ENCODE data around the gene SLC29A3. TPM values are rescaled to one million over a fixed set of nuclear protein-coding genes. Genes with fewer than 3 reads are reported as not detected.
"Not testable (repeated sequence)": the region's sequence is repeated elsewhere in the genome, so short reads cannot be mapped to it uniquely, and the experiment has no call there.

SLC29A3 gene
- 4.8 TPM for total RNA-seq
- polyA plus RNA-seq = 10 to 100 TPM in 3 of 4 donors, 1 to 10 TPM in 1; 9.4 to 16.2 (median 12.4) TPM

DNA sequence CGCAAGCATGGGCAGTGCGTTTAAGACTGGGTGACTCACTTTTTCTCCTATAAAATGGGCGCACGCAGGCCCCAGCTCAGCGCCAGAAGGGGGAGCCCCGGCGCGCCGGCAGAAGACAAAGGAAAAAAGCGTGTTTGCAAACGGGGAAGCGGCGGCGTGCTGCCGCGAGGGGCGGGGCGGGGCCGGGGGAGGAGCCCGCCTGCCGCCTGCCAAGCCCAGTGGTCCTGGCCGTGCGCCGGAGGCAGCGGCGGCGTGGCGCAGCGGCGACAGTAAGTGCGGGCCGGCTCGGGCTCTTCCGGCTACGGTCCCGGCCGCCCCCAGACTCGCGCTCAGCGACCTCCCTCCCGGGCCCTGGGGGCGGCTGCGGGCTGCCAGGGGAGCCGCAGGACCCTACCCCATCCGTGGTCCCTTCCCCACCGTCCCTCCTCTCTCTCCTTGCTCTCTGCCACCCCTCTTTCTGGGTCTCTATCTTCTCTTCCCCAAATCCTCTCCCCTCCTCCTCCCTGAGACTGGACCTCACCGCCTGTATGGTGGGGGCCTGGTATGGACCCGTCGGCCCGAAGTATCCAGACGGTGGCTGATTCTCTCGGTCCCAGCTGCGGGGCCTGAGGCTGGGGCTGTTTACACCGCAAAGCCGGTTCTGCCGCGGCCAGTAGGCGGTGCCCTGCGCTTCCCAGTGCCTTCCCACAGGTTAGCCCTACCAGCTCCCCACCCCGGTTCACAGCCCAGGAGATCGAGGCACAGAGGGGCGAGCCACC lies at the start of gene SLC29A3:
Gene SLC29A3, plus strand, starts transcription at position 218 of the 758 bp plus-strand sequence. Its CDS starts 51 bp downstream, at position 269.
- Histone ChIP-seq H3K27me3 (ENCODE audit: control insufficient read depth, insufficient read depth, low read length) (no peaks in the 10 kb centered on the region), H3K4me3 (ENCODE audit: low read depth, low read length) (peak within 1 kb of the TSS; percentile 66)

DNA sequence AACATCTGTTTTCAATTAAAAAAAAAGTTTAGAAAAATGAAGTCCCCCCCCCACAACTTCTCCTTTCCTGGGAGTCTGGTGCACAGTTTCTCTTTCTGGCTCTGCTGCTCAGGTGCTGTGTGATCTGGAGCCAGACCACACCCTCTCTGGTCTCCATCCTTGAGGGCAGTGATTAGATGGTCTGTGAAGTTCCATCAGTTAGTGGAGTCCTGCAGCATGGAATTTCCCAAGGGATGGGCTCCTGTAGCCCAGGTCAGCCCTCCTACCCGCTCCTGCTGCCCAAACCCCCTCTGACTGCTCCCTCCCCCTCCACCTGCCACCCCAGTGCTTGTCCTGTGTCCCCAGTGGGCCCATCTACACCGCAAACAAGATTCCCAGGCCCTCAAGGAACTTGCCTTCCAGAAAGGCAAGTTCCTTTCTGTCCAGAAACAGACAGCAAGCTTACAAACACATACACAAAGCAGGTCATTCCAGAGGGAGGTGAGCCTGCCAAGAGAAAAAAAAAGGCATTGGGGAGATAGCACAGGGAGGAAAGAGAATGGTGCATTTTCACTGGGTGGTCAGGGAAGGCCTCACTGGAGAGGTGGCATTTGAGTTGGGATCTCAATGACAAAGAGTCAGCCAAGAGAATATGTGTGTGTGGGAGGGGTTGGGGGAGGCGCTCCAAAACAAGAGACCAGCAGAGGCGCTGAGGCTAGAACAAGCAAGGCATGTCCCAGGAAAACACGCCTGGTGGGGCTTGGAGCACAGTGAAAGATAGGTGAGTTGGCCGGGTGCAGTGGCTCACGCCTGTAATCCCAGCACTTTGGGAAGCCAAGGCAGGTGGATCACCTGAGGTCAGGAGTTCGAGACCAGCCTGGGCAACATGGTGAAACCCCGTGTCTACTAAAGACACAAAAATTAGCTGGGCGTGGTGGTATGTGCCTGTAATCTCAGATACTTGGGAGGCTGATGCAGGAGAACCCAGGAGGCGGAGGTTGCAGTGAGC lies 49.5 kb upstream of the SLC29A3 start:
- H3K36me3 ChIP-seq (ENCODE audit: control insufficient read depth, insufficient read depth, low read length) = no peaks in the 10 kb centered on the region
- H3K27ac Mint-ChIP-seq = no peak overlapping the region
- H3K4me1 ChIP-seq (ENCODE audit: control insufficient read depth, insufficient read depth, low read length, poor library complexity, severe bottlenecking) = no peaks in the 10 kb centered on the region
- H3K27ac ChIP-seq (ENCODE audit: insufficient read depth, low read length, poor library complexity, severe bottlenecking) = no peak overlapping the region
- H3K27me3 Mint-ChIP-seq = peaks cover 1% of the 10 kb centered on the region
- no peaks in the 10 kb centered on the region for H3K27me3 ChIP-seq (ENCODE audit: control insufficient read depth, insufficient read depth, low read length)
- no peaks in the 10 kb centered on the region for H3K9me3 Mint-ChIP-seq
- no peak overlapping the region for H3K4me3 ChIP-seq (ENCODE audit: low read depth, low read length)
- no peaks in the 10 kb centered on the region for H3K9me3 ChIP-seq (ENCODE audit: control insufficient read depth in 2 of 2, low read length in 2 of 2)
- ATAC-seq (ENCODE audit: low read depth in 2 of 2) (no peak), DNase-seq (no peak)
- H3K4me1 Mint-ChIP-seq = no peaks in the 10 kb centered on the region
- no peaks in the 10 kb centered on the region for H3K36me3 Mint-ChIP-seq
- H3K4me3 Mint-ChIP-seq = no peak overlapping the region

More for the DNA sequence above, at the start of gene SLC29A3:
- Mint-ChIP-seq H3K4me1 (peaks cover 6 to 52% (median 31%) of the 10 kb centered on the region in 4 donors), H3K27me3 (no peaks in the 10 kb centered on the region), H3K27ac (peak within 1 kb of the TSS; percentile 72 to 91 (median 88)), H3K36me3 (peaks cover 15% of the 10 kb centered on the region), H3K4me3 (peak within 1 kb of the TSS; percentile 77 to 95 (median 94)), H3K9me3 (no peaks in the 10 kb centered on the region)
- H3K9me3 ChIP-seq (ENCODE audit: control insufficient read depth in 2 of 2, low read length in 2 of 2) = no peaks in the 10 kb centered on the region
- peaks cover 4% of the 10 kb centered on the region for H3K36me3 ChIP-seq (ENCODE audit: control insufficient read depth, insufficient read depth, low read length)
- H3K27ac ChIP-seq (ENCODE audit: insufficient read depth, low read length, poor library complexity, severe bottlenecking) = peak within 1 kb of the TSS; percentile 44
- H3K4me1 ChIP-seq (ENCODE audit: control insufficient read depth, insufficient read depth, low read length, poor library complexity, severe bottlenecking) = peaks cover 27% of the 10 kb centered on the region
- ATAC-seq (ENCODE audit: low read depth in 2 of 2) (peak; percentile 87 to 88), DNase-seq (peak; percentile 74 to 92 (median 79))

DNA sequence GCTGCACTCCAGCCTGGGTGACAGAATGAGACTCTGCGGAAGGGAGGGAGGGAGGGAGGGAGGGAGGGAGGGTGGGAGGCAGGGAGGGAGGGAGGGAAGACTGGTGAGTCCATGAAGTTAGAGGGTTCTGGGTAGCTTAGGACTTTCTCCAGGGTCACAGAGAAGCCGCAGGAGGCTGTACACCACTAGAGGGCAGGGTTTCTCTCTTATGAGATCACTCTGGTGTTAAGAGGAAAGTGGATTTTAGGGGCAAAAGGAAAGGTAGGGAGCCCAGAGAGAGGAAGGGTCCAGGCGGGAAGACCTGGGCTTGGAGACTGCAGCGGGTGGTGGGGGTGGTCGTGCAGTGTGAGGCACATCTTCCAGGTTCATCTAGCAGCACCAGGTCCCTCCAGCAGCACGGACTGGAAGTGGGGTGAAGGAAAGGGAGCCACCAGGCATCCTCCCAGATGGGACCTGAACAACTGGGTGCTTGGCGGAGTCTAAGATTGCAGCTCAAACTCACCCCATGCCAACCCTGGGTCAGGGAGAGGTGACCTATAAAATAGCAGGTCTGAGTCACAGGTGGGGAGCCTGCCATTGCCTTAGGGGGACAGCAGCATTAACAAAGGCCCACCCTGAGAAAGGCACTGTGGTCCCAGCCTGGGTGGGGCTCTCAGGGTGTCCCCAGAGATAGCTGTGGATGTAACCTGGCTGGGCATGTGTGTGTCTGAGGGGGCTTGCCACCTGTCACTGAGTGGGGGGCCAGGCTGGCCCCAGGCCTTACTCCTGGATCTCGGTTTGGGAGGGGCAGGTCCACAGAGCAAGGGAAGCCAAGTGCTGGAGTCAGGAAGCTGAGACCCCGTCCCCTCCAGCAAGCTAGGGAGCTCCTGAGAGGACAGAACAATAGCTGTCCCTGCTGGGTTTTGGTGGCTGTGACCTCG lies 48.5 kb upstream of the SLC29A3 start:
- H3K27ac Mint-ChIP-seq = peak overlapping the region in 1 of 3 donors; percentile 56
- DNase-seq (peak in 2 of 3 donors; percentile 8 to 50), ATAC-seq (ENCODE audit: low read depth in 2 of 2) (no peak)
- no peaks in the 10 kb centered on the region for H3K4me1 Mint-ChIP-seq
- Histone ChIP-seq H3K4me1 (ENCODE audit: control insufficient read depth, insufficient read depth, low read length, poor library complexity, severe bottlenecking) (no peaks in the 10 kb centered on the region), H3K27ac (ENCODE audit: insufficient read depth, low read length, poor library complexity, severe bottlenecking) (no peak overlapping the region), H3K36me3 (ENCODE audit: control insufficient read depth, insufficient read depth, low read length) (no peaks in the 10 kb centered on the region), H3K27me3 (ENCODE audit: control insufficient read depth, insufficient read depth, low read length) (no peaks in the 10 kb centered on the region), H3K4me3 (ENCODE audit: low read depth, low read length) (no peak overlapping the region), H3K9me3 (ENCODE audit: control insufficient read depth in 2 of 2, low read length in 2 of 2) (no peaks in the 10 kb centered on the region)
- H3K36me3 Mint-ChIP-seq = no peaks in the 10 kb centered on the region
- H3K9me3 Mint-ChIP-seq = no peaks in the 10 kb centered on the region
- H3K4me3 Mint-ChIP-seq = no peak overlapping the region
- H3K27me3 Mint-ChIP-seq = no peaks in the 10 kb centered on the region

DNA sequence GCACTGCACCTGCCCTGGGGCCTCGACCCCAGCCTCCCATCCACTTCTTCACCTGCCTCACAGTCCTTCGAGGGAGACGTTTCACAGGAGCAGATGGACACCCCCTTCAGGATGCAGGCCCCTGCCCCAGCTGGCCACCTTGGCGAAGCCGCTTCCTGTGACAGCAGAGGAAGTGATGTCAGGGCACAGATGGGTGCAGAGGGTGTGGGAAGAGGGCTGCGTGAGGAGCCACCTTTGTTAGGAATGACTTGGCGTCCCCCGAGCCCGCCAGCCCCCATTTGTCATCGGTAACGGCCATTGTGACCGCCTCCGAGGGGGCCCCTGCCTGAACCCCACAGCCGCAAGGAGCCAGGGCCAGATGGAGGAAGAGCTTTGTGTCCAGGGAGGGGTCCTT lies 47.4 kb upstream of the SLC29A3 start:
- no peak overlapping the region for H3K27ac Mint-ChIP-seq
- H3K4me3 Mint-ChIP-seq = no peak overlapping the region
- Histone ChIP-seq H3K27me3 (ENCODE audit: control insufficient read depth, insufficient read depth, low read length) (no peaks in the 10 kb centered on the region), H3K27ac (ENCODE audit: insufficient read depth, low read length, poor library complexity, severe bottlenecking) (no peak overlapping the region), H3K9me3 (ENCODE audit: control insufficient read depth in 2 of 2, low read length in 2 of 2) (no peaks in the 10 kb centered on the region), H3K36me3 (ENCODE audit: control insufficient read depth, insufficient read depth, low read length) (no peaks in the 10 kb centered on the region), H3K4me3 (ENCODE audit: low read depth, low read length) (no peak overlapping the region), H3K4me1 (ENCODE audit: control insufficient read depth, insufficient read depth, low read length, poor library complexity, severe bottlenecking) (no peaks in the 10 kb centered on the region)
- H3K4me1 Mint-ChIP-seq = no peaks in the 10 kb centered on the region
- no peaks in the 10 kb centered on the region for H3K36me3 Mint-ChIP-seq
- no peak for ATAC-seq (ENCODE audit: low read depth in 2 of 2)
- DNase-seq = no peak
- H3K9me3 Mint-ChIP-seq = no peaks in the 10 kb centered on the region
- no peaks in the 10 kb centered on the region for H3K27me3 Mint-ChIP-seq

DNA sequence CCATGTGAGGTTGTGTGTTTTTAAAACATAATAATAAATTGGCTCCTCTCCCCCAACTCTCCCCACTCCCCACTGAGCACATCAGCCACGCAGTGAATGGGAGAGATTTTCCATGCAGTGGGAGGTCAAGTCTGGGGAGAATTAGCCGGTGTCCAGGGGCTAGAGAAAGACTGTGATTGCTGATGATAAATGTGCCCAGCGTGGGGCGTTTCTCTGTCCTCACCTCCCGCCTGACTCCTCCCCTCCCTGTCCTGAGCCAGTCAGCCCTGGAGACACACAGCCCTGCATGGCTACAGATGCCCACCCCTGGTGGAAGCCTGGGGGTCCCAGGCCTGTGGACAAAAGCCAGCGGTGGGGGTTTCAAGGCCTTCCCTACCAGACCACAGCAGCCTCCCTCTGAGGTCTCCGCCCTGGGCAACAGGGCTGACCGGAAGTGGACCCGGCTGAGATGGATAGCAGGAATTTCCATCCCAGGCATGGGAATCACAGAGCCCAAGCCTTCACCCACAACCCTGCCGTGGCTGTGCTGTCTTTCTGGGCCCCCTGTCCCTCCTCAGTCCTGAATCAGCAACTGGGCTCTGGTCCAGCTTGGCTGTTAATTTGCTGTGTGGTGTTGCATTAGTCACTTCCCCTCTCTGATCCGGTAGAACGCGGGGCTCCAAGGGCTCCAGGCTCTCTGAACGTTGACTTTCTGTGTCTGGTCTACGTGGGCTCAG lies 46.8 kb upstream of the SLC29A3 start:
- ATAC-seq (ENCODE audit: low read depth in 2 of 2) (no peak), DNase-seq (no peak)
- no peaks in the 10 kb centered on the region for H3K9me3 Mint-ChIP-seq
- H3K36me3 Mint-ChIP-seq = no peaks in the 10 kb centered on the region
- no peaks in the 10 kb centered on the region for H3K27me3 Mint-ChIP-seq
- Histone ChIP-seq H3K4me3 (ENCODE audit: low read depth, low read length) (no peak overlapping the region), H3K4me1 (ENCODE audit: control insufficient read depth, insufficient read depth, low read length, poor library complexity, severe bottlenecking) (no peaks in the 10 kb centered on the region), H3K36me3 (ENCODE audit: control insufficient read depth, insufficient read depth, low read length) (no peaks in the 10 kb centered on the region), H3K27me3 (ENCODE audit: control insufficient read depth, insufficient read depth, low read length) (no peaks in the 10 kb centered on the region), H3K9me3 (ENCODE audit: control insufficient read depth in 2 of 2, low read length in 2 of 2) (no peaks in the 10 kb centered on the region), H3K27ac (ENCODE audit: insufficient read depth, low read length, poor library complexity, severe bottlenecking) (no peak overlapping the region)
- H3K4me3 Mint-ChIP-seq = no peak overlapping the region
- no peak overlapping the region for H3K27ac Mint-ChIP-seq
- H3K4me1 Mint-ChIP-seq = no peaks in the 10 kb centered on the region

DNA sequence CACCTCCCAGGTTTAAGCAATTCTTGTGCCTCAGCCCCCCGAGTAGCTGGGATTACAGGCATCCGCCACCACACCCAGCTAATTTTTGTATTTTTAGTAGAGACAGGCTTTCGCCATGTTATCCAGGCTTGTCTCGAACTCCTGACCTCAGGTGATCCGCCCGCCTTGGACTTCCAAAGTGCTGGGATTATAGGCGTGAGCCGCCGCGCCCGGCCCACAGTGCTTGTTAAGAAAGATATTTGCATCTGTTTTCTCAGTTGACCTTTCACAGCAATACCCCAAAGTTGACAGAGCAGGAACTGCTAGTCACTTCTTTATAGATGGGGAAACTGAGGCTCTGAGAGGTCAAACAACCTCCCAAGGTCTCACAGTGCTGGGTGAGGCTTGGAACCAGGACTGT lies 46.1 kb upstream of the SLC29A3 start:
- not testable (repeated sequence) for H3K27me3 Mint-ChIP-seq; H3K9me3 ChIP-seq (ENCODE audit: control insufficient read depth in 2 of 2, low read length in 2 of 2); H3K36me3 Mint-ChIP-seq; H3K9me3 Mint-ChIP-seq; H3K27ac ChIP-seq (ENCODE audit: insufficient read depth, low read length, poor library complexity, severe bottlenecking); ATAC-seq (ENCODE audit: low read depth in 2 of 2); H3K27ac Mint-ChIP-seq; H3K4me3 Mint-ChIP-seq; H3K27me3 ChIP-seq (ENCODE audit: control insufficient read depth, insufficient read depth, low read length); DNase-seq; H3K4me1 ChIP-seq (ENCODE audit: control insufficient read depth, insufficient read depth, low read length, poor library complexity, severe bottlenecking); H3K4me3 ChIP-seq (ENCODE audit: low read depth, low read length); H3K36me3 ChIP-seq (ENCODE audit: control insufficient read depth, insufficient read depth, low read length); H3K4me1 Mint-ChIP-seq

DNA sequence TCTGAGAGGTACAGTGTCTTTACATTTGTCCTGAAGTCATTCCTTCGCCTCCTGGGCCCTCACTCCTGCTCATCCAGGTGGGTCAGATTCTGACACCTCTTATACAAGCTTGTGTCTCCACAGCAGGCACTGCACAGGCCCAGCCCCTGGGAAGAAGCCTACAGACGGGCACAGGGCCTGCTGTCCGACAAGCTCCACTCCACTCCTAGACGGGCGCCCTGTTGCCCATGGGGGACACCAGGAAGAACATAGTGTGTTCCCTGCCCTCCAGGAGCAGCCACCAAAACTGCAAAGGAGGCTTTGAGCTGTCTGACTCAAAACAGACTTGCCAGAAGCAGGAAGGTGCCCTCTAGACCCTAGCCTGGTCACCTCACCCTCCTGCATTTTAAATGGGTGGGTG lies 45.6 kb upstream of the SLC29A3 start:
- no peak for DNase-seq
- no peaks in the 10 kb centered on the region for H3K36me3 Mint-ChIP-seq
- Histone ChIP-seq H3K4me1 (ENCODE audit: control insufficient read depth, insufficient read depth, low read length, poor library complexity, severe bottlenecking) (no peaks in the 10 kb centered on the region), H3K36me3 (ENCODE audit: control insufficient read depth, insufficient read depth, low read length) (no peaks in the 10 kb centered on the region), H3K9me3 (ENCODE audit: control insufficient read depth in 2 of 2, low read length in 2 of 2) (no peaks in the 10 kb centered on the region), H3K27me3 (ENCODE audit: control insufficient read depth, insufficient read depth, low read length) (no peaks in the 10 kb centered on the region), H3K4me3 (ENCODE audit: low read depth, low read length) (no peak overlapping the region), H3K27ac (ENCODE audit: insufficient read depth, low read length, poor library complexity, severe bottlenecking) (no peak overlapping the region)
- no peaks in the 10 kb centered on the region for H3K9me3 Mint-ChIP-seq
- no peaks in the 10 kb centered on the region for H3K27me3 Mint-ChIP-seq
- no peak overlapping the region for H3K4me3 Mint-ChIP-seq
- H3K27ac Mint-ChIP-seq = no peak overlapping the region
- H3K4me1 Mint-ChIP-seq = no peaks in the 10 kb centered on the region
- ATAC-seq (ENCODE audit: low read depth in 2 of 2) = no peak

Measured in CD4-positive, CD25-positive, alpha-beta regulatory T cell (primary cell).